Tibial nerve (tissue), 4 donors: Measurements from ENCODE around the gene SCAMP2.

Experiments used
- CTCF ChIP-seq, 5 experiments: fragments of 200-600 bp in 3 of 5; fragments of 450-650 bp in 2 of 5; sonication (generic) in 3 of 5; IDR thresholded peaks; one replicate each; pipeline ENCODE4 v1.5.1; 2016 to 2019; ENCODE audit warnings: antibody characterized with exemption in 5 of 5, mild to moderate bottlenecking in 3 of 5, moderate library complexity in 2 of 5
- EP300 ChIP-seq, 2 donors: sonication (generic); formaldehyde crosslinking; IDR thresholded peaks; one replicate each; pipeline ENCODE4 v1.6.1; 2017; ENCODE audit warnings: antibody characterized with exemption in 2 of 2, mild to moderate bottlenecking in 1 of 2
- POLR2A ChIP-seq, 2 donors: fragments of 450-650 bp; IDR thresholded peaks; one replicate each; pipeline ENCODE4 v1.6.1; 2017; ENCODE audit warnings: antibody characterized with exemption in 2 of 2, mild to moderate bottlenecking in 2 of 2, moderate library complexity in 2 of 2

GRCh38 chr15:74847432-74847831 is 25.7 kb downstream of the SCAMP2 start:
- no peak for TF ChIP-seq CTCF (IDR thresholded peaks at IDR 0.05)
- TF ChIP-seq POLR2A (IDR thresholded peaks at IDR 0.05), result no peak
- TF ChIP-seq EP300 (IDR thresholded peaks at IDR 0.05), result no peak
